ENCODE data around the gene GRB10. TPM values are rescaled to one million over a fixed set of nuclear protein-coding genes. Genes with fewer than 3 reads are reported as not detected.

GRB10 gene
- total RNA-seq, 4 donors from 2014 or later, result 8.8 to 55.7 (median 14.3) TPM

GRCh38 chr7:50749896-50750295, 32.8 kb downstream of the GRB10 start:
- no peak overlapping the region for H3K27ac ChIP-seq
- no peaks in the 10 kb centered on the region for H3K27me3 ChIP-seq
- H3K4me3 ChIP-seq, result no peak overlapping the region
- peaks cover 0 to 4% (median 0%) of the 10 kb centered on the region in 4 donors for H3K4me1 ChIP-seq
- in situ Hi-C loops (cut with MboI; ENCODE audit: low pct_ligation_motif_present in 1 of 4, low pct_unique_long_range_greater_than_20kb in 1 of 4, low sequenced_read_pairs in 3 of 4) (loop anchor here in 1 of 4 donors (25.0 kb wide), 1 partner anchor 88 kb away; no protein-coding TSS in a partner anchor), intact Hi-C loops (cut with DNase I; ENCODE audit: low total_unique reads) (no loop called here)
- H3K9me3 ChIP-seq, result no peaks in the 10 kb centered on the region
- TF ChIP-seq EP300 (IDR thresholded peaks at IDR 0.05; ENCODE audit: low read depth), result no peak
- TF ChIP-seq CTCF (IDR thresholded peaks at IDR 0.05), result no peak
- TF ChIP-seq POLR2A (IDR thresholded peaks at IDR 0.05), result no peak
- no peak for TF ChIP-seq POLR2AphosphoS5 (IDR thresholded peaks at IDR 0.05)
- DNase-seq, result no peak
- H3K36me3 ChIP-seq, result no peaks in the 10 kb centered on the region
- 65% methylated on average over 3 of the region's 3 CpGs; no CpG with 5 or more reads in 1 of the 2 donors for WGBS, 2 donors (ENCODE audit: low coverage in 1 of 2)

- no peak overlapping the region for H3K27ac ChIP-seq
- 89% methylated on average over 8 of the region's 8 CpGs; no CpG with 5 or more reads in 1 of the 2 donors for WGBS, 2 donors (ENCODE audit: low coverage in 1 of 2)
Observed at GRCh38 chr7:50748472-50748871, 34.2 kb downstream of the GRB10 start.

GRCh38 chr7:50745835-50746234, 36.9 kb downstream of the GRB10 start:
- Histone ChIP-seq H3K4me3 (no peak overlapping the region), H3K36me3 (no peaks in the 10 kb centered on the region), H3K27me3 (no peaks in the 10 kb centered on the region), H3K27ac (no peak overlapping the region), H3K9me3 (no peaks in the 10 kb centered on the region), H3K4me1 (peaks cover 0 to 6% (median 0%) of the 10 kb centered on the region in 4 donors)
- in situ Hi-C loops (cut with MboI; ENCODE audit: low pct_ligation_motif_present in 1 of 4, low pct_unique_long_range_greater_than_20kb in 1 of 4, low sequenced_read_pairs in 3 of 4) (no loop called here), intact Hi-C loops (cut with DNase I; ENCODE audit: low total_unique reads) (no loop called here)
- no peak for TF ChIP-seq POLR2AphosphoS5 (IDR thresholded peaks at IDR 0.05)
- no peak for TF ChIP-seq POLR2A (IDR thresholded peaks at IDR 0.05)
- TF ChIP-seq CTCF (IDR thresholded peaks at IDR 0.05), result no peak
- no peak for TF ChIP-seq EP300 (IDR thresholded peaks at IDR 0.05; ENCODE audit: low read depth)
- no peak for DNase-seq
- 50 to 71% methylated on average over 1 to 2 of the region's 2 CpGs for WGBS, 2 donors (ENCODE audit: low coverage in 1 of 2)

More at GRCh38 chr7:50748472-50748871, 34.2 kb downstream of the GRB10 start:
- in situ Hi-C loops (cut with MboI; ENCODE audit: low pct_ligation_motif_present in 1 of 4, low pct_unique_long_range_greater_than_20kb in 1 of 4, low sequenced_read_pairs in 3 of 4) (no loop called here), intact Hi-C loops (cut with DNase I; ENCODE audit: low total_unique reads) (no loop called here)
- Histone ChIP-seq H3K4me1 (no peaks in the 10 kb centered on the region), H3K4me3 (no peak overlapping the region), H3K36me3 (no peaks in the 10 kb centered on the region), H3K9me3 (no peaks in the 10 kb centered on the region), H3K27me3 (no peaks in the 10 kb centered on the region)
- no peak for DNase-seq
- TF ChIP-seq CTCF (IDR thresholded peaks at IDR 0.05) (no peak), POLR2A (IDR thresholded peaks at IDR 0.05) (no peak), POLR2AphosphoS5 (IDR thresholded peaks at IDR 0.05) (no peak), EP300 (IDR thresholded peaks at IDR 0.05; ENCODE audit: low read depth) (no peak)

GRCh38 chr7:50745336-50745735, 37.4 kb downstream of the GRB10 start:
- in situ Hi-C loops (cut with MboI; ENCODE audit: low pct_ligation_motif_present in 1 of 4, low pct_unique_long_range_greater_than_20kb in 1 of 4, low sequenced_read_pairs in 3 of 4) (no loop called here), intact Hi-C loops (cut with DNase I; ENCODE audit: low total_unique reads) (no loop called here)
- TF ChIP-seq POLR2AphosphoS5 (IDR thresholded peaks at IDR 0.05) (no peak), EP300 (IDR thresholded peaks at IDR 0.05; ENCODE audit: low read depth) (no peak), CTCF (IDR thresholded peaks at IDR 0.05) (no peak), POLR2A (IDR thresholded peaks at IDR 0.05) (no peak)
- H3K4me1 ChIP-seq, result peaks cover 0 to 9% (median 0%) of the 10 kb centered on the region in 4 donors
- 84 to 90% methylated on average over 6 to 7 of the region's 7 CpGs for WGBS, 2 donors (ENCODE audit: low coverage in 1 of 2)
- no peaks in the 10 kb centered on the region for H3K36me3 ChIP-seq
- no peaks in the 10 kb centered on the region for H3K27me3 ChIP-seq
- DNase-seq, result no peak
- no peak overlapping the region for H3K4me3 ChIP-seq
- H3K27ac ChIP-seq, result no peak overlapping the region
- no peaks in the 10 kb centered on the region for H3K9me3 ChIP-seq
